GM18870 (cell line): ENCODE measurements around the gene ARID5A.
"Not testable (repeated sequence)": the region's sequence is repeated elsewhere in the genome, so short reads cannot be mapped to it uniquely, and the experiment has no call there.

Experiments used
- ATAC-seq: cut with Tn5 transposase; IDR thresholded peaks from one replicate; pipeline ENCODE4 v1.9.1; 2021; ENCODE audit warnings: moderate library complexity; ENCODE audit not compliant: unreplicated experiment

The ARID5A gene

GRCh38 chr2:96536445-96537065 lies at the start of gene ARID5A:
Gene ARID5A (plus strand): TSS chr2:96536752. CDS start chr2:96536827, 75 bp downstream.
- ATAC-seq = peak; percentile 31

DNA sequence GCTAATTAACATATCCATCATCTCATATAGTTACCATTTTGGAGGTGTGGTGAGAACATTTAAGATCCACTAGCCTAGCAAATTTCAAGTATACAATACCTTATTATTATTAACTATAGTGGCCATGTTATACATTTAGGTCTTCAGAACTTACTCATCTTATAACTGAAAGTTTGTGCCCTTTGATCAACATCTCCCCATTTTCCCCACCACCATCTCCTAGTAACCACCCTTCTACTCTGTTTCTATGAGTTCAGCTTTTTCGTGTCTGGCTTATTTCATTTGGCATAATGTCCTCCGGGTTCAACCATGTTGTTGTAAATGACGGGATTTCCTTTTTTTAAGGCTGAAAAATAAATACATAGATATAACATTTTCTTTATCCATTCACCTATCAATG lies 47.3 kb upstream of the ARID5A start:
- ATAC-seq = no peak

- ATAC-seq = no peak
Observed at GRCh38 chr2:96489663-96490062, 46.9 kb upstream of the ARID5A start.

GRCh38 chr2:96491860-96492497 lies 44.6 kb upstream of the ARID5A start:
- no peak for ATAC-seq

GRCh38 chr2:96493072-96493471 lies 43.5 kb upstream of the ARID5A start:
- ATAC-seq = no peak

DNA sequence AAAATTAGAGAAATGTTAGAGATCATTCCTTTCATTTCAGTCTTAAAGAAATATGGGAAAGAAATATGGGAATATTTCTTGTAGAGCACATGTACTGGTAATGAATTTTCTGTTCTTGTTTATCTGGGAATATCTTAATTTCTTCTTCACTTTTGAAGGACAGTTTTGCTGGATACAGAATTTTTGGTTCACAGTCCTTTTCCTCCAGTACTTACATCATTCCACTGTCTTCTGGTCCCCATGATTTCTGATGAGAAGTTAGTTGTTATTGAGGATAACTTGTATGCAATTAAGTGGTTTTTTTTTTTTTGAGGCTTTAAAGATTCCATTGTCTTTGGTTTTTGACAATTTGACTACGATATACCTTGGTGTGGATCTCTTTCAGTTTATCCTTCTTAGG lies 42.4 kb upstream of the ARID5A start:
- ATAC-seq = no peak

DNA sequence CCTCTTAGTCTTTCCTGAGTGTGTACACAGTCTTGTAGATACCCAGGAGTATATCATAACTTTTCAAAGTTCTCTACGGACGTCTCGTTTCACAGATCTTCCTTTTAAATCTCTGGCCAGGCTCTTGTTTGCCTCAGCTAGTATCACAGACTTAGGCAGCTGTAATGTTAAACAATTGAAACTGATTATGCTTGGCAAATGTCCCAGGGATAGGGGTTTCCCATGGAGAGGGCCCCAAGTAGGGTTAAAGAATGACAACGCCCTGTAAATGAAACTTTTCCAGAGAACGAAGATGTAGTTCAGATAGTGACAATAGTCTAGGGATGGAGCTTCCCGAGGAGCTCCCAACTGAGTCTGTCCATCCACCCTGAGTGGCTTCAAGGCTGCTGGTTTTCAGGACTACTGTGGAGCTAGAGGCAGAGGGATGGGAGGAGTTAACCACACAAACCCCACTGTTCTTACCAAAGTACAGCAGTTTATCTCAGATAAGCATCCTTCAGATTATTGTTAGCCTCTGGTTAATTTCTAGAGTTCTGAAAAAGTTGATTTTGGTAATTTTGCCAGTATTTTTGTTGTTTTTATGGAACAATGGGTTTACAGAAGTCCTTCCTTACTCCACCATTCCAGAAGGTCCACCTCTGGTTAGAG lies 40.4 kb upstream of the ARID5A start:
- no peak for ATAC-seq

DNA sequence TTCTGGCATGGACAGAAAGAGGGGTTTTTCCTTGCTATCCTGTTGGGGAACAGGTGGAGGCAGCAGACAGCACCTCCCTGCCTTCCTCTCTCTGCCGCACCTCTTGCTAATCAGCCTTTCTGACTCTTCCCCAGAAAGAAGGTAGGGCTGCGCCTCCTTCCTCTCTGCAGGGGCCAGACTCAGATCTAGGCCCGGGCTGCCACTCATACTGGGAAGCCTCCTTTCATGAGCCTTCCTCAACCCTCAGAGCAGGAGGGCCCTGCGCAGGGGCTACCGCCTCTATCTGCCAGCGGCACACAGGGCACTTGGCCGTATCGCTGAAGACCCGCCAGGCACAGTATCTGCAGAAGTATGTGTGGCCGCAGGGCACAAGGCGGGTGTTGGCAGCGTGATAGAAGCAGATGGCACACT lies 38.5 kb upstream of the ARID5A start:
- no peak for ATAC-seq

DNA sequence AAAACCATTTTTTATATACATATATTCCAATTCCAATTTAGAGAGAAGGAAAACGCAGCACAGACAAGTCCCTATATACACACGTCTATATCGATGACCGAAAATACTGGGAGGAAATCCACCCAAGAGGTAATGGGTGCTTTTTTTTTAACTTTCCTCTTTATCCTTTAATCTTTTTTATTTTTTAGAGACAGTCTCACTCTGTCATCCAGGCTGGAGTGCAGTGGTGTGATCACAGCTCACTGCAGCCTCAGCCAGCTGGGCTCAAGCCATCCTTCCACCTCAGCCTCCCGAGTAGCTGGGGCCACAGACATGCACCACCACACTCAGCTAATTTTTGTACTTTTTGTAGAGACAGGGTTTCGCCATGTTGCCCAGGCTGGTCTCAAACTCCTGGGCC lies 37.9 kb upstream of the ARID5A start:
- ATAC-seq = not testable (repeated sequence)

- ATAC-seq = no peak
Observed at GRCh38 chr2:96499061-96499960, 37.2 kb upstream of the ARID5A start.

DNA sequence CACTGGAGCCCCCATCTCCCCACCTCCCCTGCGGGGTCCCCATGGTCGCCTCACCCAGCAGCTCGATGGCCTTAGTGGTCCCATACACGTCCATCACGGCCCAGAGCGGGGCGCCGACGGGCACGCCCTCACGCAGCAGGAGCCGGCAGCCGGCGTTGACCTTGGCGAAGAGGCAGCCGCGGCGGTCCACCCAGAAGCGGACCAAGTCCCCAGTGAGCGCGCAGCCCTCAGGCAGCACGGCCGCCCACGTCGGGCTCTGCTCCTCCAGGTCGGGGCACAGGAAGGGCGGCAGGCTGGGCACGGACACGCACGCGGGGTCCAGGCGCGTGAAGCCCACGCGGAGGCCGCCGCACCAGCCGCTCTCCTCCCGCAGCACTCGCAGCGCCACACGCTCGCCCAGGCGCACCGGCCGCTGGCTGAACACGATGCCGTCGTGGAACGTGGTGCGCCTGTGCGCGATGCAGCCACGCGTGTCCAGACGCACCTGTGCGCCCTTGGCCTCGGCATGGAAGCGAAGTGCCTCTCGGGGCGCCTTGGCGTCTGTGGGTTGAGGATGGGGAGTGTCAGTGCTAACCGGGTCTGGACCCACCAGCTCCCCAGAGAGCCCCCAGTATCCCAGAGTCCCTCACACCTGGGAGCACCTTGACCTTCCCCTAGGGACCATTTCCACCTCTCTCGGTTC lies 36.0 kb upstream of the ARID5A start:
- no peak for ATAC-seq

GRCh38 chr2:96501471-96501874 lies 35.1 kb upstream of the ARID5A start:
- ATAC-seq = no peak

- ATAC-seq = no peak
Observed at GRCh38 chr2:96501886-96502810, 34.4 kb upstream of the ARID5A start.

GRCh38 chr2:96502891-96503636 lies 33.5 kb upstream of the ARID5A start:
- ATAC-seq = no peak

GRCh38 chr2:96503637-96504243 lies 32.8 kb upstream of the ARID5A start:
- no peak for ATAC-seq

- no peak for ATAC-seq
Observed at GRCh38 chr2:96505231-96505889, 31.2 kb upstream of the ARID5A start, which contains the start of gene NEURL3. Gene NEURL3 (minus strand): TSS chr2:96505357. CDS start chr2:96505286, 71 bp downstream.

GRCh38 chr2:96506016-96506906 lies 30.3 kb upstream of the ARID5A start:
- no peak for ATAC-seq
